ENCODE data around the gene MLNR. TPM values are rescaled to one million over a fixed set of nuclear protein-coding genes. Genes with fewer than 3 reads are reported as not detected.

The MLNR gene
- total and polyA plus RNA-seq, 9 of the 15 experiments (the other 6 are each of a cell fraction or from before 2014, with no cell fraction given): not detected

- TF ChIP-seq ZNF398 (CRISPR knock-in tag; IDR thresholded peaks at IDR 0.05) (no peak), MYNN (IDR thresholded peaks at IDR 0.05) (no peak), MYNN (CRISPR knock-in tag; IDR thresholded peaks at IDR 0.05) (no peak), MYBL2 (IDR thresholded peaks at IDR 0.05; ENCODE audit: low read depth) (no peak), MYBL2 (CRISPR knock-in tag; IDR thresholded peaks at IDR 0.05; ENCODE audit: borderline replicate concordance) (no peak)
Observed at GRCh38 chr13:49241296-49241695, 21.2 kb downstream of the MLNR start (continued).

GRCh38 chr13:49245101-49245500, 25.0 kb downstream of the MLNR start:
- Histone ChIP-seq H2AFZ (ENCODE audit: low read depth, low read length) (no peak overlapping the region), H3K27me3 (ENCODE audit: control insufficient read depth in 2 of 2, insufficient read depth in 2 of 2, low read length in 2 of 2) (no peaks in the 10 kb centered on the region), H3K36me3 (ENCODE audit: control insufficient read depth, insufficient read depth, low read length) (peaks cover 2% of the 10 kb centered on the region; the same call in 1 of the 3 replicates), H3K4me2 (ENCODE audit: insufficient read depth, low read length) (no peak overlapping the region), H4K20me1 (replicated peaks; ENCODE audit: control insufficient read depth, insufficient read depth, low read length) (no peaks in the 10 kb centered on the region), H3K9me1 (ENCODE audit: control insufficient read depth, insufficient read depth, low read length) (no peaks in the 10 kb centered on the region), H3K9ac (ENCODE audit: insufficient read depth in 1 of 2, low read depth in 2 of 2, low read length in 2 of 2) (no peak overlapping the region), H3K4me1 (replicated peaks in 1 of 2; ENCODE audit: control insufficient read depth in 2 of 2, insufficient read depth in 2 of 2, low read length in 2 of 2) (peaks cover 0 to 3% of the 10 kb centered on the region in 2 experiments; a peak in 2 of 5 replicates), H3K9me3 (replicated peaks; ENCODE audit: control insufficient read depth, insufficient read depth, low read depth, low read length) (no peaks in the 10 kb centered on the region), H3K27ac (ENCODE audit: extremely low read depth, low read depth, low read length) (no peak overlapping the region), H3K79me2 (ENCODE audit: control insufficient read depth, insufficient read depth, low read length) (peaks cover 12% of the 10 kb centered on the region; the same call in 2 of the 3 replicates), H3K4me3 (no peak overlapping the region)
- FAIRE-seq (no peak), DNase-seq (ENCODE audit: extremely low read depth in 1 of 4, low spot score in 3 of 4) (no peak), ATAC-seq (no peak)
- intact Hi-C loops (cut with micrococcal nuclease) (no loop called here), in situ Hi-C loops (cut with MboI) (no loop called here)
- no TSS peak for BruUV-seq (replicated peaks)
- ChIA-PET POLR2A (interaction anchor here (0.7 to 1.2 kb wide), 2 partner anchors 16 to 22 kb away, joined by 3 to 4 read pairs; no protein-coding TSS in a partner anchor), CTCF (ENCODE audit: low intra/inter-chr PET ratio) (no interaction called here)
- no peak for TF ChIP-seq SIN3B (IDR thresholded peaks at IDR 0.05; ENCODE audit: low read depth)
- TF ChIP-seq RB1 (IDR thresholded peaks at IDR 0.05; ENCODE audit: low read depth): no peak
- TF ChIP-seq CBX2 (IDR thresholded peaks at IDR 0.05; ENCODE audit: insufficient read depth, low read length, poor library complexity, severe bottlenecking): no peak
- TF ChIP-seq ZBTB5 (IDR thresholded peaks at IDR 0.05): no peak
- no peak for TF ChIP-seq ZC3H11A (IDR thresholded peaks at IDR 0.05; ENCODE audit: low read depth, low read length)
- TF ChIP-seq NFYB (IDR thresholded peaks at IDR 0.05; ENCODE audit: extremely low read depth, insufficient read length): no peak
- TF ChIP-seq ZNF263 (CRISPR knock-in tag; IDR thresholded peaks at IDR 0.05; ENCODE audit: borderline replicate concordance): no peak
